Measurements from ENCODE around the gene ACSL1. TPM values are rescaled to one million over a fixed set of nuclear protein-coding genes. Genes with fewer than 3 reads are reported as not detected.
A peak's percentile ranks its signal among the peaks of the same experiment; 100 is the strongest.

Gene ACSL1
- total and polyA plus RNA-seq, 2 of the 8 experiments (the other 6 are each of a cell fraction or from before 2014, with no cell fraction given): 2.3 to 8.7 TPM

- no peaks in the 10 kb centered on the region for H3K23me2 ChIP-seq (ENCODE audit: low read depth, low read length)
- no peak overlapping the region for H2BK15ac ChIP-seq (ENCODE audit: low read length)
- TF ChIP-seq FOSL1 (IDR thresholded peaks at IDR 0.05; ENCODE audit: insufficient read depth, low read depth, low read length) (no peak), CBX8 (IDR thresholded peaks at IDR 0.05; ENCODE audit: borderline replicate concordance, low read depth, low read length) (no peak)
- no peak for FAIRE-seq
- no peak overlapping the region for H3K4me2 ChIP-seq (ENCODE audit: insufficient read depth in 1 of 2, low read depth in 2 of 2, low read length in 2 of 2)
- H4K5ac ChIP-seq (ENCODE audit: insufficient read length, low read depth, low read length): no peak overlapping the region
- no peak for DNase-seq (ENCODE audit: low read depth in 1 of 2, low spot score in 2 of 2)
- H2AFZ ChIP-seq (ENCODE audit: low read length): 0 out of 2 replicates have a peak overlapping the region, but pooled peaks have one; percentile 24
- H2BK120ac ChIP-seq (replicated peaks; ENCODE audit: low read depth, low read length): no peak overlapping the region
- no peaks in the 10 kb centered on the region for H4K20me1 ChIP-seq (replicated peaks in 1 of 2; ENCODE audit: control insufficient read depth in 1 of 2, insufficient read depth in 2 of 2, low read length in 2 of 2)
- no peak overlapping the region for H2AK5ac ChIP-seq (ENCODE audit: low read depth, low read length)
- H3K36me3 ChIP-seq (ENCODE audit: control insufficient read depth in 2 of 4, insufficient read depth in 4 of 4, low read length in 3 of 4): no peaks in the 10 kb centered on the region
- no peak overlapping the region for H4K91ac ChIP-seq (replicated peaks; ENCODE audit: insufficient read length, low read length)
- no peak overlapping the region for H3K27ac ChIP-seq (ENCODE audit: low read depth, low read length)
- no peaks in the 10 kb centered on the region for H3K9me3 ChIP-seq (ENCODE audit: insufficient read depth in 2 of 2, low read depth in 1 of 2, low read length in 1 of 2)
- no peak overlapping the region for H3K9ac ChIP-seq (replicated peaks in 1 of 4; ENCODE audit: extremely low read depth in 1 of 4, low read depth in 3 of 4, low read length in 3 of 4)
- H2BK20ac ChIP-seq (ENCODE audit: low read length): no peak overlapping the region
- H3K56ac ChIP-seq (replicated peaks; ENCODE audit: insufficient read length, low read depth, low read length): no peak overlapping the region
- no peak overlapping the region for H3K23ac ChIP-seq (ENCODE audit: insufficient read length)
- H3K79me1 ChIP-seq (ENCODE audit: low read depth, low read length): no peaks in the 10 kb centered on the region
- no peak overlapping the region for H3K4ac ChIP-seq (replicated peaks; ENCODE audit: insufficient read length, low read depth, low read length)
- no peaks in the 10 kb centered on the region; a peak in 2 of 7 replicates for H3K27me3 ChIP-seq (replicated peaks in 1 of 4; ENCODE audit: control insufficient read depth in 3 of 4, extremely low read depth in 1 of 4, insufficient read depth in 3 of 4, low read length in 3 of 4)
- ChIA-PET POLR2A (ENCODE audit: partially characterized antibody) (no interaction called here), CTCF (ENCODE audit: partially characterized antibody) (interaction anchor here (1.0 to 2.0 kb wide), 6 partner anchors 12 to 263 kb away, joined by 3 to 6 read pairs (median 4); no protein-coding TSS in a partner anchor)
- H2BK5ac ChIP-seq (ENCODE audit: low read depth, low read length): no peak overlapping the region
- WGBS, 2 experiments (ENCODE audit: extremely low coverage in 1 of 2, insufficient coverage in 1 of 2, insufficient read length in 1 of 2, insufficient replicate concordance in 2 of 2, low coverage in 1 of 2, low lambda C conversion rate in 2 of 2, missing lambda C conversion rate in 1 of 2): 87% methylated on average over 10 of the region's 10 CpGs; no CpG with 5 or more reads in 1 of the 2 experiments
- H3K18ac ChIP-seq (ENCODE audit: extremely low read depth, low read length): no peak overlapping the region
- H4K8ac ChIP-seq (ENCODE audit: extremely low read depth, insufficient read depth, low read length): no peak overlapping the region
- no peak overlapping the region for H3K14ac ChIP-seq (ENCODE audit: insufficient read length)
- H2BK12ac ChIP-seq (ENCODE audit: low read depth, low read length): no peak overlapping the region
- no peak overlapping the region for H3K4me3 ChIP-seq (ENCODE audit: extremely low read depth in 1 of 4, insufficient read depth in 2 of 4, low read depth in 3 of 4, low read length in 4 of 4)
- H3K79me2 ChIP-seq (ENCODE audit: control insufficient read depth in 1 of 2, insufficient read depth in 2 of 2, low read length in 2 of 2): no peaks in the 10 kb centered on the region
- H3K4me1 ChIP-seq (replicated peaks in 1 of 4; ENCODE audit: control insufficient read depth in 3 of 4, insufficient read depth in 4 of 4, low read length in 3 of 4): no peaks in the 10 kb centered on the region
These were observed 7.5 kb upstream of the ACSL1 start for GRCh38 chr4:184833046-184833838.

Measured in H1 (cell line).